Fibroblast of lung (primary cell): Measurements from ENCODE around the gene ADAP1. TPM values are rescaled to one million over a fixed set of nuclear protein-coding genes. Genes with fewer than 3 reads are reported as not detected.

Experiments
- DNase-seq, 2 donors: peaks; one replicate each; pipeline versions ENCODE4 v3.0.0 to v3.0.0-alpha.2; 2010; ENCODE audit warnings: low read depth in 2 of 2
- H2AFZ ChIP-seq: 2 replicates; pipeline ENCODE4 v1.5.1; 2012; ENCODE audit warnings: low read length, control low read depth, inconsistent platforms
- H3K27ac ChIP-seq: 2 replicates; pipeline ENCODE4 v1.5.1; 2011; ENCODE audit warnings: low read length, control low read depth; ENCODE audit not compliant: insufficient read depth
- H3K27me3 ChIP-seq: 2 replicates; pipeline ENCODE4 v1.5.1; 2011; ENCODE audit warnings: mild to moderate bottlenecking, low read length; ENCODE audit not compliant: control insufficient read depth, insufficient read depth
- H3K36me3 ChIP-seq: 2 replicates; pipeline ENCODE4 v1.5.1; 2011; ENCODE audit warnings: low read length; ENCODE audit not compliant: control insufficient read depth, insufficient read depth
- H3K4me1 ChIP-seq: 2 replicates; pipeline ENCODE4 v1.5.1; 2011; ENCODE audit warnings: low read length; ENCODE audit not compliant: control insufficient read depth, insufficient read depth; ENCODE audit errors: extremely low read depth
- H3K4me2 ChIP-seq: 2 replicates; pipeline ENCODE4 v1.5.1; 2011; ENCODE audit warnings: low read length, control low read depth; ENCODE audit not compliant: insufficient read depth; ENCODE audit errors: extremely low read depth
- H3K4me3 ChIP-seq, 4 experiments: fragments of 200-600 bp in 1 of 4; sonication (generic) in 1 of 4; replicated peaks in 1 of 4; 2 replicates each; pipeline ENCODE4 v1.5.1; 2011 to 2016; ENCODE audit warnings: low read length in 4 of 4, low read depth in 3 of 4, mild to moderate bottlenecking in 3 of 4, control low read depth in 2 of 4, inconsistent platforms in 1 of 4, mixed read lengths in 1 of 4; ENCODE audit not compliant: insufficient read depth in 1 of 4; ENCODE audit errors: control extremely low read depth in 1 of 4
- H3K79me2 ChIP-seq: 2 replicates; pipeline ENCODE4 v1.5.1; 2012; ENCODE audit warnings: mild to moderate bottlenecking, low read length, inconsistent platforms; ENCODE audit not compliant: control insufficient read depth, insufficient read depth
- H3K9ac ChIP-seq: 2 replicates; pipeline ENCODE4 v1.5.1; 2011; ENCODE audit warnings: mild to moderate bottlenecking, low read length, control low read depth; ENCODE audit not compliant: insufficient read depth
- H3K9me3 ChIP-seq: 2 replicates; pipeline ENCODE4 v1.5.1; 2012; ENCODE audit warnings: low read depth, low read length; ENCODE audit not compliant: control insufficient read depth, insufficient read depth
- H4K20me1 ChIP-seq: 2 replicates; pipeline ENCODE4 v1.5.1; 2011; ENCODE audit warnings: low read length; ENCODE audit not compliant: control insufficient read depth, insufficient read depth; ENCODE audit errors: extremely low read depth
- EZH2 ChIP-seq: IDR thresholded peaks from 2 replicates; pipeline ENCODE4 v1.5.1; 2012; ENCODE audit warnings: low read length, control low read depth, mild to moderate bottlenecking; ENCODE audit errors: missing control alignments
- polyA plus RNA-seq, 2 donors: library from polyadenylated mRNA; depleted of rRNA in 1 of 2; stranded (reverse) in 1 of 2; unstranded in 1 of 2; fragments of >200 nt; gene quantifications; 2 replicates each; pipeline ENCODE4 v1.2.1, GENCODE V29; 2011 to 2012; ENCODE audit warnings: missing spikeins in 1 of 2
- total RNA-seq: library from RNA; depleted of rRNA; stranded (reverse); fragments of >200 nt; gene quantifications from 2 replicates; pipeline ENCODE4 v1.2.1, GENCODE V29; 2014
- TF ChIP-seq, protein P1 (sequence below), 2 donors: IDR thresholded peaks in 1 of 2; conservative IDR thresholded peaks in 1 of 2; 1 replicate in 1 of 2; 2 replicates in 1 of 2; pipeline ENCODE4 v1.5.1; 2011 to 2012; ENCODE audit warnings: low read length in 2 of 2, control low read depth in 1 of 2, inconsistent platforms in 1 of 2, low read depth in 1 of 2, mild to moderate bottlenecking in 1 of 2

Gene ADAP1
- total and polyA plus RNA-seq, 2 donors (not counting 1 experiment from before 2014, with no cell fraction given): 1.1 to 2.3 TPM

DNA sequence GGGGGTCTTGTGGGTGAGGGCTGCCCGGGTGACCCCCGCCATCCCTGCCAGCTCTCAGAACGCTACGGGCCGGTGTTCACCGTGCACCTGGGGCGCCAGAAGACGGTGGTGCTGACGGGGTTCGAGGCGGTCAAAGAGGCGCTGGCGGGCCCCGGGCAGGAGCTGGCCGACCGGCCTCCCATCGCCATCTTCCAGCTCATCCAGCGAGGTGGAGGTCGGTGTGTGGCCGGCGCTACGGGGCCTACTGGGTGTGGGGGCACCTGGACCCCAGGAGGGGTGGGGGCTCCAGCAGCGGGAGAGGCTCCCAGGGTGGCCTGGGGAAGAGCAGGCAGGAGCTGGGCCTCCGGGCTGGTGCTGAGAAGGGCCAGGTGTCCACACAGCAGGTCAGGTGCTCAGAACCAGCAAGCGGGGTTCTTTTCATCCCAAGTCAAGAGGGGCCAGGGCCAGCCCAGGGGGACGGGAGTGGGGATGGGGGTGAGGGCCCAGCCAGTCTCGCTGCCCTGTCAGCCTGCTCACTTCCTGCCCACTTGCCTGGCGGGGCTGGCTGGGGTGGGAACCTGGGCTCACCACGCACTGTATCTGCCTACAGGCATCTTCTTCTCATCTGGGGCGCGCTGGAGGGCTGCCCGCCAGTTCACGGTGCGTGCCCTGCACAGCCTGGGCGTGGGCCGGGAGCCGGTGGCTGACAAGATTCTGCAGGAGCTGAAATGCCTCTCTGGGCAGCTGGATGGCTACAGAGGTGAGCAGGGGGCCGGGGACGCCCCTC, 30.1 kb upstream of the ADAP1 start:
- Histone ChIP-seq H3K4me1 (peaks cover 3% of the 10 kb centered on the region), H2AFZ (no peak overlapping the region), H3K9ac (no peak overlapping the region), H3K79me2 (no peaks in the 10 kb centered on the region), H3K27me3 (no peaks in the 10 kb centered on the region), H4K20me1 (no peaks in the 10 kb centered on the region), H3K4me2 (no peak overlapping the region), H3K9me3 (no peaks in the 10 kb centered on the region), H3K4me3 (no peak overlapping the region), H3K27ac (no peak overlapping the region), H3K36me3 (no peaks in the 10 kb centered on the region)
- no peak for DNase-seq
- TF ChIP-seq, protein P1, sequence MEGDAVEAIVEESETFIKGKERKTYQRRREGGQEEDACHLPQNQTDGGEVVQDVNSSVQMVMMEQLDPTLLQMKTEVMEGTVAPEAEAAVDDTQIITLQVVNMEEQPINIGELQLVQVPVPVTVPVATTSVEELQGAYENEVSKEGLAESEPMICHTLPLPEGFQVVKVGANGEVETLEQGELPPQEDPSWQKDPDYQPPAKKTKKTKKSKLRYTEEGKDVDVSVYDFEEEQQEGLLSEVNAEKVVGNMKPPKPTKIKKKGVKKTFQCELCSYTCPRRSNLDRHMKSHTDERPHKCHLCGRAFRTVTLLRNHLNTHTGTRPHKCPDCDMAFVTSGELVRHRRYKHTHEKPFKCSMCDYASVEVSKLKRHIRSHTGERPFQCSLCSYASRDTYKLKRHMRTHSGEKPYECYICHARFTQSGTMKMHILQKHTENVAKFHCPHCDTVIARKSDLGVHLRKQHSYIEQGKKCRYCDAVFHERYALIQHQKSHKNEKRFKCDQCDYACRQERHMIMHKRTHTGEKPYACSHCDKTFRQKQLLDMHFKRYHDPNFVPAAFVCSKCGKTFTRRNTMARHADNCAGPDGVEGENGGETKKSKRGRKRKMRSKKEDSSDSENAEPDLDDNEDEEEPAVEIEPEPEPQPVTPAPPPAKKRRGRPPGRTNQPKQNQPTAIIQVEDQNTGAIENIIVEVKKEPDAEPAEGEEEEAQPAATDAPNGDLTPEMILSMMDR (conservative IDR thresholded peaks at IDR 0.05 in 1 of 2, IDR thresholded peaks at IDR 0.05 in 1 of 2; ENCODE audit: low read depth in 1 of 2, low read length in 2 of 2): no peak
- no peak for TF ChIP-seq EZH2

DNA sequence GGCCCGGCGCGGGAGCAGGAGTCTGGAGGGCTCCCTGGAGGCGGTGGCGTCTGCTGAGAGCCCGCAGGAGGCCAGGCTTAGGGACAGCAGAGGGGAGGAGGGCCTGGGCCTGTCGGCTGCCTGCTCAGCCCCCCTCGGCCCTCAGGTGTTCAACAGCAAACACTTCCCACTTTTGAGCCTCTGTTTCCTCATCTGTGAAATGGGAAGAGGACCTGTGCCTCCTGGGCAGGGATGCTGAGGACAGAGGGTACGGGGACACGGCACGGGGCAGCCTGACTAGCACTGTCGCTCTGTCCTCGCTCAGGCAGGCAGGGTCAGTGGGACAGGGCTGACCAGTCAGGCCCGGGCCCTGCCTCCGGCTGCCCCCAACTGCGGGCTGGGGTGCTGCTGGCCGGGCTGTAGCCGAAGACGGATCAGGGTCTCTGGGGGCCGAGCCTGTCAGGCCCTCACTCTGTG, 29.2 kb upstream of the ADAP1 start:
- H3K4me3 ChIP-seq: no peak overlapping the region

DNA sequence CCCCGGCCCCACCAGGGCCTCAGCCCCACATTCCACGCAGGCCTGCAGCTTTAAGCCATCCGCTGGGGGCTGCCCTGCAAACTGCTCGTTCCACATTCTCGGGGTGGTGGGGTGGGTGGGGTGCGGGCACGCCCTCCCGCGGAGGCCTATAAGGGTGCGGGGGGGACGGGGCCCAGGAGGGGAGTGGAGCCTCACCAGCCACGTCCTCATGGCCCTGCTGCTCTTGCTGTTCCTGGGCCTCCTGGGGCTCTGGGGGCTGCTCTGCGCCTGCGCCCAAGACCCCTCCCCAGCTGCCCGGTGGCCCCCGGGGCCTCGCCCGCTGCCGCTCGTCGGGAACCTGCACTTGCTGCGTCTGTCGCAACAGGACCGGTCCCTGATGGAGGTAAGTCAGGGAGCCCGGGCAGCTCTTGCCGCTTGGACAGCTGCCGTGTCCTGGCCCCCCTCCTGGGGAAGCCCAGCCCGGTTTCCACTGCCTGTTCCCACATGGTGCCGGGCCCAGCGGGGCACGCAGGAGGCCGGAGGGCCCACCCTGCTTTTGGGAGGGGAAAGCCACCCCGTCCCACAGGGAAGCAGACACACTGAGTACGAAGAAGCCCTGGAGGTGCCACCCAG, 28.6 kb upstream of the ADAP1 start, which contains the start of gene CYP2W1:
Gene CYP2W1, plus strand, starts transcription at position 178 of the 612 bp plus-strand sequence. Its CDS starts 31 bp downstream, at position 209.
- Histone ChIP-seq H3K4me2 (no peak within 1 kb of the TSS), H4K20me1 (no peaks in the 10 kb centered on the region), H3K9ac (no peak within 1 kb of the TSS), H3K4me1 (peaks cover 3% of the 10 kb centered on the region), H2AFZ (no peak within 1 kb of the TSS), H3K36me3 (no peaks in the 10 kb centered on the region), H3K27ac (no peak within 1 kb of the TSS), H3K79me2 (no peaks in the 10 kb centered on the region), H3K9me3 (no peaks in the 10 kb centered on the region), H3K27me3 (no peaks in the 10 kb centered on the region), H3K4me3 (no peak within 1 kb of the TSS)
- TF ChIP-seq, protein P1 (conservative IDR thresholded peaks at IDR 0.05 in 1 of 2, IDR thresholded peaks at IDR 0.05 in 1 of 2; ENCODE audit: low read depth in 1 of 2, low read length in 2 of 2): no peak
- no peak for TF ChIP-seq EZH2
- no peak for DNase-seq

More for the DNA sequence above, 29.2 kb upstream of the ADAP1 start:
- no peak overlapping the region for H3K9ac ChIP-seq
- no peaks in the 10 kb centered on the region for H4K20me1 ChIP-seq
- no peaks in the 10 kb centered on the region for H3K36me3 ChIP-seq
- H3K4me2 ChIP-seq: no peak overlapping the region
- H2AFZ ChIP-seq: no peak overlapping the region
- H3K9me3 ChIP-seq: no peaks in the 10 kb centered on the region
- H3K27me3 ChIP-seq: no peaks in the 10 kb centered on the region
- no peak overlapping the region for H3K27ac ChIP-seq
- no peaks in the 10 kb centered on the region for H3K79me2 ChIP-seq
- peaks cover 3% of the 10 kb centered on the region for H3K4me1 ChIP-seq
- TF ChIP-seq EZH2: no peak
- TF ChIP-seq, protein P1 (conservative IDR thresholded peaks at IDR 0.05 in 1 of 2, IDR thresholded peaks at IDR 0.05 in 1 of 2; ENCODE audit: low read depth in 1 of 2, low read length in 2 of 2): no peak
- no peak for DNase-seq
